GM10248 (cell line): ENCODE results near the gene KDM4E.
A peak's percentile ranks its signal among the peaks of the same experiment; 100 is the strongest.

Experiments
- CTCF ChIA-PET: fragments of 300-600 bp; sonication (Branson Sonifier 250); formaldehyde crosslinking; extraction: SDS; loops from one replicate; lab custom pipeline; 2021; ENCODE audit warnings: antibody characterized with exemption; lab: Yijun Ruan, JAX
- POLR2A ChIA-PET: fragments of 350-650 bp; sonication (Branson Sonifier 250); formaldehyde crosslinking; extraction: SDS; loops from one replicate; lab custom pipeline; 2020; ENCODE audit warnings: antibody characterized with exemption; lab: Yijun Ruan, JAX
- DNase-seq: peaks from one replicate; pipeline ENCODE4 v3.0.0; 2012; ENCODE audit errors: extremely low spot score
- TF ChIP-seq, protein P1 (sequence below): IDR thresholded peaks from 2 replicates; pipeline ENCODE4 v1.5.1; 2012; ENCODE audit warnings: mild to moderate bottlenecking, low read depth; ENCODE audit errors: extremely low read depth, missing control alignments, control extremely low read depth

The KDM4E gene

DNA sequence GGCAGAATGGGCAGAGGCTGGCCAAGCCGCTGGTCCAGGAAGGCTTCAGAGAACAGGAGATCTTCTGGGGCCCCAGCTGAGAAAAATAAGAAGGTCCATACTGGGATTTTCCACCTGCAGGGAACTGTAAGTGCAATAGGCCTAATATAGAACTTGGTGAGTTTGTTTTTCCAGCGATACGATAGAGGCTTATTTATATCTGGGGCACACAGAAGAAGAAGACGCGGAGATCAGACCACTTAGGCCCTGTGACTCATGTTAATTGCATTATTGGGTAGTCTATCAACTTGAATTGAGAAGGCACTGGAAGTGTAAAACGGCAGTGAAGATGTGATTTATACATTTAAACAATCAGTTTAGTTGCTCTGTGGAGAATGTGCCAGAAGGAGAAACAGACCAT lies 34.0 kb downstream of the KDM4E start:
- ChIA-PET POLR2A (no interaction called here), CTCF (interaction anchor here (0.8 to 5.4 kb wide), 2 partner anchors 10 to 46 kb away, joined by 3 to 56 read pairs; partner anchors contain the start of gene SRSF8)
- TF ChIP-seq, protein P1, sequence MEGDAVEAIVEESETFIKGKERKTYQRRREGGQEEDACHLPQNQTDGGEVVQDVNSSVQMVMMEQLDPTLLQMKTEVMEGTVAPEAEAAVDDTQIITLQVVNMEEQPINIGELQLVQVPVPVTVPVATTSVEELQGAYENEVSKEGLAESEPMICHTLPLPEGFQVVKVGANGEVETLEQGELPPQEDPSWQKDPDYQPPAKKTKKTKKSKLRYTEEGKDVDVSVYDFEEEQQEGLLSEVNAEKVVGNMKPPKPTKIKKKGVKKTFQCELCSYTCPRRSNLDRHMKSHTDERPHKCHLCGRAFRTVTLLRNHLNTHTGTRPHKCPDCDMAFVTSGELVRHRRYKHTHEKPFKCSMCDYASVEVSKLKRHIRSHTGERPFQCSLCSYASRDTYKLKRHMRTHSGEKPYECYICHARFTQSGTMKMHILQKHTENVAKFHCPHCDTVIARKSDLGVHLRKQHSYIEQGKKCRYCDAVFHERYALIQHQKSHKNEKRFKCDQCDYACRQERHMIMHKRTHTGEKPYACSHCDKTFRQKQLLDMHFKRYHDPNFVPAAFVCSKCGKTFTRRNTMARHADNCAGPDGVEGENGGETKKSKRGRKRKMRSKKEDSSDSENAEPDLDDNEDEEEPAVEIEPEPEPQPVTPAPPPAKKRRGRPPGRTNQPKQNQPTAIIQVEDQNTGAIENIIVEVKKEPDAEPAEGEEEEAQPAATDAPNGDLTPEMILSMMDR: no peak
- DNase-seq: no peak

DNA sequence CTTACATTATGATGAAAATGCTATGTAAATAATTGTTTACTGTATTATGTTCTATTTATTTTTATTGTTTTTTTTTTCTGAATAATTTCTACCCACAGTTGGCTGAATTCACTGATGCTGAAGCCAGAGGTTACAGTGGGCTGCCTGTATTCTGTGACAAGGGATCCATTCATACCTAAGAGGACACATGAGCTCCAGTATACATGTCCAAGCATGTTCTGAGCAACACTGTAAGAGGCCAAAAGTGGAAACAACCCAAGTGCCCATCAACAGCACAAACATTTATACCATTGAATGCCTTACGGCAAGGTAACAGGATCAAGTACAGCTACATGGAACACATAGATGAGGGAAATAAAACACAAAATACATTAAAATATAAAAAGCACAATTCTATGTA lies 40.3 kb downstream of the KDM4E start:
- TF ChIP-seq, protein P1: no peak
- CTCF ChIA-PET: interaction anchor here (1.5 to 21.2 kb wide), 3 partner anchors 16 to 86 kb away, joined by 5 to 306 read pairs (median 139); partner anchors contain the start of gene ENDOD1
- POLR2A ChIA-PET: no interaction called here
- no peak for DNase-seq

DNA sequence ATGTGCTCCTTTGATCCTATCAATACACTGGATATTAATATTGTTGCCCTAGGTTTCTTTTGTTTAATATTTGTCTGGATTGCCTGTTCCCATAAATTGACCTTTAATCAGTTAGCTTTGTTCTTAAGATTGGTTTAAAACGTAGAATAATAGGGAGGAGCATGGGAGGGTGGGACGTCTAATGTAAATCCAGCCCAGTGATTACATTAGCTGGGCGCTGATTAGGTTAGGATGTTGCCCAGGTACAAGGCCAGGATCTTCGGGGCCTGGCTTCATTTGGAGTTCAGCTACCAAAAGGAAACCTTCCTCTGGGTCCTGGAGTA lies 41.6 kb downstream of the KDM4E start, which contains the start of gene SRSF8:
Gene SRSF8 (plus strand): TSS at position 204 of the 323 bp plus-strand sequence. CDS start 308 bp downstream, outside the sequence.
- ChIA-PET POLR2A (interaction anchor here (0.6 to 1.8 kb wide), 5 partner anchors 9 to 636 kb away, joined by 4 to 7 read pairs (median 4); partner anchors contain the start of gene ENDOD1), CTCF (interaction anchor here (0.8 to 21.2 kb wide), 24 partner anchors 9 to 1277 kb away, joined by 3 to 306 read pairs (median 4); partner anchors contain the start of genes CWC15, ENDOD1, KDM4F and MAML2)
- TF ChIP-seq, protein P1: no peak
- DNase-seq: no peak

DNA sequence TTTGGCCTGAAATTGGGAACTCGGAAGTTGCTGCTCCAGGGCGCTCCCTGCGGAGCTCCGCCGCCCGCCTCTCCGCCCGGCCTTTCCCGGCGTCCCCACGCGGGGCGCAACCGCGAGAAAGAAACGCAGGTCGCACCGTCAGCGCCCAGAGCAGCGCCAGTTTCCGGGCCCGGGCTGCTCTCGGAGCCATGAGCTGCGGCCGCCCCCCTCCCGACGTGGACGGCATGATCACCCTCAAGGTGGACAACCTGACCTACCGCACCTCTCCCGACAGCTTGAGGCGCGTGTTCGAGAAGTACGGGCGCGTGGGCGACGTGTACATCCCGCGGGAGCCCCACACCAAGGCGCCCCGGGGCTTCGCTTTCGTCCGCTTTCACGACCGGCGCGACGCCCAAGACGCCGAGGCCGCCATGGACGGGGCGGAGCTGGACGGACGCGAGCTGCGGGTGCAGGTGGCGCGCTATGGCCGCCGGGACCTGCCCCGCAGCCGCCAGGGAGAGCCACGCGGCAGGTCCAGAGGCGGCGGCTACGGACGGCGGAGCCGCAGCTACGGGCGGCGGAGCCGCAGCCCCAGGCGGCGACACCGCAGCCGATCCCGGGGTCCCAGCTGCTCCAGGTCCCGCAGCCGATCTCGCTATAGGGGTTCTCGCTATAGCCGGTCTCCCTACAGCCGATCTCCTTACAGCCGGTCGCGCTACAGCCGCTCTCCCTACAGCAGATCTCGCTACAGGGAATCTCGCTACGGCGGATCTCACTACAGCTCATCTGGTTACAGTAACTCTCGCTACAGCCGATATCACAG lies 42.2 kb downstream of the KDM4E start:
- TF ChIP-seq, protein P1: peak; percentile 47
- DNase-seq: peak; percentile 58
- ChIA-PET POLR2A (interaction anchor here (0.5 to 1.8 kb wide), 7 partner anchors 9 to 1357 kb away, joined by 3 to 7 read pairs (median 4); partner anchors contain the start of gene ENDOD1), CTCF (interaction anchor here (0.8 to 21.2 kb wide), 27 partner anchors 10 to 1276 kb away, joined by 3 to 306 read pairs (median 4); partner anchors contain the start of genes CWC15, ENDOD1, KDM4D and KDM4F)

DNA sequence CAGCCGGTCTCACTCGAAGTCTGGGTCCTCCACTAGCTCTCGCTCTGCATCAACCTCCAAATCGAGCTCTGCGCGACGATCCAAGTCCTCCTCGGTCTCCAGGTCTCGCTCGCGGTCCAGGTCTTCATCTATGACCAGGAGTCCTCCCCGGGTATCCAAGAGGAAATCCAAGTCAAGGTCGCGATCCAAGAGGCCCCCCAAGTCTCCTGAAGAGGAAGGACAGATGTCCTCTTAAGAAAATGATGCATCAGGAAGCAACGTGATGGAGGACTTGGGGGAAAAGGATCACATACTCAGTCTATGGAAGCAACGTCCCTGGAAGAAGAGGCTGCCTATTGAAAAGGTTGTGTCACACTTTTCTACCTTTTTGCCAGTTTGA lies 42.8 kb downstream of the KDM4E start:
- CTCF ChIA-PET: interaction anchor here (1.0 to 21.2 kb wide), 19 partner anchors 10 to 1275 kb away, joined by 3 to 306 read pairs (median 5); partner anchors contain the start of genes CWC15, ENDOD1, KDM4D and KDM4F
- no peak for DNase-seq
- TF ChIP-seq, protein P1: no peak
- POLR2A ChIA-PET: interaction anchor here (0.5 to 1.8 kb wide), 5 partner anchors 10 to 1357 kb away, joined by 3 to 7 read pairs (median 4); partner anchors contain the start of gene ENDOD1

DNA sequence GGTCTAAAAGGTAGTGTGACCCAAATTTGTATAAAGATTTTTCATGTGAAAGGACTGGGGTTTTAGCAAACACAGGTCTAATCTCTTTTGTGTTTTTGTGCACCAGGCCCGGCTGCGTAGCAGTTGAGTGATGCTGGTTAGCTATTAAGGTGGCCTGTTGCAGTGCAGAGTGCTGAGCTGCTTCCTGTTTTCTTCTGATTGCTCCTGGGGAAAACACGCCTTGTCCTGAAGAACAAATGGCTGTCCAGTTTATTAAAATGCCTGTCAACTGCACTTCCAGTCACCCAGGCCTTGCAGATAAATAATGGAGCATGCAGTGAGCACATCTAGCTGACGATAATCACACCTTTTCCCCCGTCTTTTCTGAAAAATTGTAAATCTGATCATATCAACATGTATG lies 43.5 kb downstream of the KDM4E start:
- ChIA-PET POLR2A (interaction anchor here (0.7 to 1.5 kb wide), 2 partner anchors 25 to 29 kb away, joined by 3 to 4 read pairs; no protein-coding TSS in a partner anchor), CTCF (interaction anchor here (1.0 to 21.2 kb wide), 12 partner anchors 11 to 186 kb away, joined by 3 to 306 read pairs (median 10); partner anchors contain the start of genes CWC15, ENDOD1, KDM4D and KDM4F)
- TF ChIP-seq, protein P1: no peak
- DNase-seq: peak; percentile 61
